Endothelial cell (in vitro differentiated cells): ENCODE measurements around the gene LHFPL3. TPM values are rescaled to one million over a fixed set of nuclear protein-coding genes. Genes with fewer than 3 reads are reported as not detected.

Source experiments
- DNase-seq: peaks from one replicate; pipeline ENCODE4 v3.0.0; 2021; ENCODE audit warnings: low spot score
- H3K27ac Mint-ChIP-seq: one replicate; pipeline ENCODE4 v1.8.0; 2021; ENCODE audit warnings: mixed read lengths, inconsistent platforms; ENCODE audit not compliant: unreplicated experiment
- H3K27me3 Mint-ChIP-seq: one replicate; pipeline ENCODE4 v1.8.0; 2021; ENCODE audit warnings: mild to moderate bottlenecking, moderate library complexity, mixed read lengths, inconsistent platforms; ENCODE audit not compliant: unreplicated experiment
- H3K36me3 Mint-ChIP-seq: one replicate; pipeline ENCODE4 v1.8.0; 2021; ENCODE audit warnings: mild to moderate bottlenecking, low read depth, mixed read lengths, inconsistent platforms; ENCODE audit not compliant: unreplicated experiment
- H3K4me1 Mint-ChIP-seq: one replicate; pipeline ENCODE4 v1.8.0; 2021; ENCODE audit warnings: mild to moderate bottlenecking, mixed read lengths, inconsistent platforms; ENCODE audit not compliant: unreplicated experiment
- H3K4me3 Mint-ChIP-seq: one replicate; pipeline ENCODE4 v1.8.0; 2021; ENCODE audit warnings: mild to moderate bottlenecking, mixed read lengths, inconsistent platforms; ENCODE audit not compliant: unreplicated experiment
- H3K9me3 Mint-ChIP-seq: one replicate; pipeline ENCODE4 v1.8.0; 2021; ENCODE audit warnings: mixed read lengths, inconsistent platforms; ENCODE audit not compliant: unreplicated experiment
- CTCF ChIP-seq: fragments of 200-600 bp; sonication (generic); IDR thresholded peaks from one replicate; pipeline ENCODE4 v1.5.0; 2021; ENCODE audit warnings: antibody characterized with exemption; ENCODE audit not compliant: unreplicated experiment
- total RNA-seq: library from RNA; stranded (reverse); fragmentation: NEBNext Ultra II Directional; extraction: Animal tissue kit (Norgen Biotek cat#: 25700); gene quantifications from one replicate; pipeline ENCODE4 v1.2.1, GENCODE V29; 2021; ENCODE audit not compliant: unreplicated experiment

Gene LHFPL3
- total RNA-seq, 1 donor from 2014 or later = not detected

DNA sequence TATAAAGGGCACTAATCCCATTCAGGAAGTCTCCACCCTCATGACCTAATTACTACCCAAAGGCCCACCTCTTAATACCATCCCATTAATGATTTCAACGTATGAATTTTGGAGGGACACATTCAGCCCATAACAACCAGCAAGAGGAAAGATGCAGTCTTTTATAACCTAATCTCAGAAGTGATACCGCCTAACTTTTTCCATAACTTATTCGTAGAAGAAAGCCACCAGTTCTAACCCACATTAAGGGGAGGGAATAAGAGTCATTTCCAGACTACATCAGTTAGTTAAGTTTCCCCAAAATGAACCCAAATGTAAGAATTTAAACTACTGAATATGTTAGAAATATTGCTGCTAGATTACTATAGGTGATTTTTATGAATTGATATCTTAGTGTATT, 32.1 kb upstream of the LHFPL3 start:
- DNase-seq = no peak
- H3K27me3 Mint-ChIP-seq = no peaks in the 10 kb centered on the region
- no peaks in the 10 kb centered on the region for H3K36me3 Mint-ChIP-seq
- H3K4me3 Mint-ChIP-seq = no peak overlapping the region
- H3K27ac Mint-ChIP-seq = no peak overlapping the region
- no peaks in the 10 kb centered on the region for H3K9me3 Mint-ChIP-seq
- no peaks in the 10 kb centered on the region for H3K4me1 Mint-ChIP-seq
- no peak for TF ChIP-seq CTCF

DNA sequence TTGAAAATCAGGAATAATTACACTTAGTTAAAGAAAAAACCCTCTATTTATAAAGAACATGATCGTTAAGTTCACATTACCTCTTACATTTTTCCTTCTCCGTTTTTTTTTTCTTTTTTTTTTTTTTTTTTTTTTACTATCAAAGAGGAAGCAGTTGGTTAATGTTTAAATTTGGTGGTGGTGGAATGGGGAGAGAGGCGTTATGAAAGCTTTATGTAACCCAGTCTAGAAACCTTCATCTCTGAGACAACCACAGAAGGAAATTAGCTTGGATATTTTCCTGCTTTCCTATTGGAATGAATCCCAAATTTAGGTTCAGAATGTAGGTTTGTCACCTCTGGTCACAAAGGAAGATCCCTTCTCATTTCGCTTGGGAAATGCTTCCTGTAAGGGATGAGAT, 31.5 kb upstream of the LHFPL3 start:
- Mint-ChIP-seq H3K4me3 (no peak overlapping the region), H3K9me3 (no peaks in the 10 kb centered on the region), H3K27me3 (no peaks in the 10 kb centered on the region), H3K36me3 (no peaks in the 10 kb centered on the region), H3K27ac (no peak overlapping the region), H3K4me1 (no peaks in the 10 kb centered on the region)
- DNase-seq = no peak
- TF ChIP-seq CTCF = no peak

DNA sequence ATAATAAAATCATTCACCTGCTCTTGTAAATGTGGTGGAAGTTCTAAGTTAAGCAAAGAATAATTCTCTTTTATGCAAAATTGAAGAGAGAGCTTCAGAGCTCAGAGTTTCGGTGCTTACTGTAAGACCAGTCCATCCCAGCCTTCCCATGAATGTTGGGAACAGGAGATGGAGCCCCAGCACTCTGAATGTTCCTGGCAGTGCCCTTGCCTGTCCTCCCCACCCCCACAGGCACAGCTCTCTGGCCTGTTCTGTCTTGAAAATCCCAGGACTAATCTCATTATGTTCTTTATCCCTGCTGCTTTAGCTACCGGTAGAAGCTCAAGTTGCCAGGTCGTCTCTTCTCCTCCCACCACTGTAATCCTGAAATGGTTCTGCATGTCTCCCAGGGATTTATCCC, 29.1 kb upstream of the LHFPL3 start:
- no peaks in the 10 kb centered on the region for H3K27me3 Mint-ChIP-seq
- no peak for DNase-seq
- H3K27ac Mint-ChIP-seq = no peak overlapping the region
- H3K4me3 Mint-ChIP-seq = no peak overlapping the region
- no peaks in the 10 kb centered on the region for H3K9me3 Mint-ChIP-seq
- TF ChIP-seq CTCF = no peak
- H3K36me3 Mint-ChIP-seq = no peaks in the 10 kb centered on the region
- H3K4me1 Mint-ChIP-seq = no peaks in the 10 kb centered on the region

DNA sequence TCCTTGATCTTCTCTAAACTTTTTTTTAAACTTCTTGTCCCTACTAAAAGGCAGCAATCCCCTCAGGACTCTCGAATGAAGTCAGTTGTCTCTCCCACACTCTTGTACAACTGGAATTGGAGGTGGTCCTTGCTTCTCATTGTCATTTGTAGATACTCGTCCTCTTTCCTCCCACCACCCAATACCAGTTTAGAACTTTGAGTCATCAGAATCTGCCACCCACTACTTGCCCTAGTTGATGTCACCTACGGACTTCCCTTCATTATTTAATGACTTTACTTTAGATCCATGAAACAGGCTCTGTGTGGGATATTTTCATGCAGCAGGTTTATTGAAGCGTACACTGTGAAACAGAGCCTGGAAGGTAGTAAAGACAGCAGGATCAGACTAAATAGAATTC, 28.6 kb upstream of the LHFPL3 start:
- no peaks in the 10 kb centered on the region for H3K4me1 Mint-ChIP-seq

DNA sequence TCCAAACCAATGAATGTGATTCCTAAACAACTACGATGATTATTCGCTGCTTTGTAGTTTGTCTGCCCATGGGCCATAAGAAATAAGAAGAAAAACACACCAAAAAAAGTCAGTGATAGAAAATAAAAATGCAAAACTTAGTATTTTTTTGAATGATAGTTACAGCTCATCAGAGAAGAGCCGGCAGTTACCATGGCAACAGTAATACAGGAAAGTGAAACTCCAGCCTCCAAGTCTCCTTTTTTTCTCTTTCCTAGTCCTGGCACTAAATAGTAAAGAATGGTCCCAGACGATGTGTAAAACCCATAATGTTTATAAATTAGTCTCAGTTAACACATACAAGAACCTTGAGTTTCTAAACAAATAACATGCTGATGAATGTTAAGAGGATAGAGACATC, 21.6 kb upstream of the LHFPL3 start:
- H3K4me3 Mint-ChIP-seq = no peak overlapping the region
- no peak for TF ChIP-seq CTCF
- H3K4me1 Mint-ChIP-seq = no peaks in the 10 kb centered on the region
- H3K27ac Mint-ChIP-seq = no peak overlapping the region
- H3K9me3 Mint-ChIP-seq = no peaks in the 10 kb centered on the region
- H3K27me3 Mint-ChIP-seq = no peaks in the 10 kb centered on the region
- no peak for DNase-seq
- no peaks in the 10 kb centered on the region for H3K36me3 Mint-ChIP-seq

More for the DNA sequence above, 28.6 kb upstream of the LHFPL3 start:
- Mint-ChIP-seq H3K4me3 (no peak overlapping the region), H3K9me3 (no peaks in the 10 kb centered on the region), H3K27me3 (no peaks in the 10 kb centered on the region), H3K27ac (no peak overlapping the region), H3K36me3 (no peaks in the 10 kb centered on the region)
- no peak for DNase-seq
- TF ChIP-seq CTCF = no peak
